ENCODE results near the gene EPHB1.
A peak's percentile ranks its signal among the peaks of the same experiment; 100 is the strongest.

EPHB1 gene

DNA sequence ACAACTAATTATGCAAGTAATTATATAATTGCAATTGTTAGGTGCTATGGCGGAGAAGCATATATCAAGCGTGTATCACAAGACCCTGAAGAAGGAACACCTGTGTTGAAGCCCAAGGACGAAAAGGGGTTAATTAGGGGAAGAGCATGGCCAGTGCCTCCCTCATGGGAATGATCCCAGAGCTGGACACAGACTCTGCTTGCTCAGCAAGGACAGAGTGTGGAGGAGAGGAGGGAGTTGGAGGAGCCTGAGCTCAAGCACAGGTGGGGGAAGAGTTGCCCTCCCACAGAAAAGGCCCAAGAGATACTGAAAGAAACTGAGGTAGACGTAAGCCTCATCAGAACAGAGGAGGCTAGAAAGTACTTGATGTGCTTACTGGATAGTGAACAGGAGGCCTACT, 423.7 kb downstream of the EPHB1 start:
- TF ChIP-seq GABPA (IDR thresholded peaks at IDR 0.05; ENCODE audit: low read depth): no peak
- TF ChIP-seq POLR2AphosphoS5 (IDR thresholded peaks at IDR 0.05; ENCODE audit: low read depth): no peak
- no peak for TF ChIP-seq REST (IDR thresholded peaks at IDR 0.05; ENCODE audit: insufficient replicate concordance, low read depth)
- TF ChIP-seq SPI1 (IDR thresholded peaks at IDR 0.05; ENCODE audit: borderline replicate concordance, low read depth): no peak
- no peak for TF ChIP-seq CTCF (IDR thresholded peaks at IDR 0.05; ENCODE audit: insufficient read depth, low read length)
- no peak overlapping the region for H3K4me3 ChIP-seq (replicated peaks; ENCODE audit: insufficient read depth, low read length)
- no peak overlapping the region for H3K27ac ChIP-seq (replicated peaks)
- no peaks in the 10 kb centered on the region for H3K27me3 ChIP-seq (ENCODE audit: insufficient read depth, poor library complexity, severe bottlenecking)
- no peak for DNase-seq (ENCODE audit: low read depth in 1 of 2, low spot score in 1 of 2)

DNA sequence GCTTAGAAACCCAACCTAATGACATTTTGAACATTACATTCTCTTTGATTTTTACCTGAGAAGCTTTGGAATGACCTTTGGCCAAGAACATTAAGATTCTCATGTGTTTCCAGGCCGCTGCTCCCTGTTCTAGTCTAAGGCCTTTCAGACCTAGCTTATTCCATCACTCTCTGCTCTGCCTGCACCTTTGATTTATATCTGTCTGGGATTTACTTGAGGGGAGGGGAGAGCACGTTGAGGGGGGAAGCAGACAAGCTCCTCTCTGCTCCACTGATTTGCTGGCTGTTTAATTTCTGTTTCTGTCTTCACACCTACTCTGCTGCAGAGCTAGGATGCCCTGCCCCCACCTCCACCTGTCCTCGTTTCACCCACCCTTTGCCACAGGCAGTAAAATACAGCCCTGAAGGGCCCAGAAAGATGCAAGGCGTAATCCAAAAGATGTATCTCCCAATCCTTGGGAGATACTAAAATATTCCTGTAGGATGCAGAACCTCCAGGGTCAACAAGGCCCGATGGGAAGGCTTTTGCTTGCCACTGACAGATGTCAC, 429.8 kb downstream of the EPHB1 start:
- TF ChIP-seq SPI1 (IDR thresholded peaks at IDR 0.05; ENCODE audit: borderline replicate concordance, low read depth) (no peak), GABPA (IDR thresholded peaks at IDR 0.05; ENCODE audit: low read depth) (no peak), CTCF (IDR thresholded peaks at IDR 0.05; ENCODE audit: insufficient read depth, low read length) (no peak), POLR2AphosphoS5 (IDR thresholded peaks at IDR 0.05; ENCODE audit: low read depth) (no peak), REST (IDR thresholded peaks at IDR 0.05; ENCODE audit: insufficient replicate concordance, low read depth) (no peak)
- no peaks in the 10 kb centered on the region for H3K27me3 ChIP-seq (ENCODE audit: insufficient read depth, poor library complexity, severe bottlenecking)
- no peak overlapping the region for H3K4me3 ChIP-seq (replicated peaks; ENCODE audit: insufficient read depth, low read length)
- no peak for DNase-seq (ENCODE audit: low read depth in 1 of 2, low spot score in 1 of 2)
- no peak overlapping the region for H3K27ac ChIP-seq (replicated peaks)

DNA sequence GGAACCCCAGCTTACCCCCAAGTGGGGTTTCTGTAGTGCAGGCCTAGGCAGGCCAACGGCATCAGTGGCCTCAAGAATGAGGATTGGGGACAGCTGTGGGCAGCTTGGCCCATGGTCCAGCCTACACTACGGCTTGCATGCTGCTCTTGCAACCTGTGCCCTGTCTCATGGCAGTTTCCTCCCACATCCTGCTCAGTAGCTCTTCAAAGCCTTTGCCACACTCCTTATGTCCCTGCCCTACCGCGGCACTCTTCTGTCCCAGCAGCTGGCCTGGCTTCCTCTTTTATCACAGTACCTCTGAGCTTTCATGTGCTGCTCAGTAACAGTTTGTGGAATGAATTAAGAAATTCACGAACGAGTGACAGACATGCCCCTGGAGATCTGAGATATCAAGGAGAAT, 431.0 kb downstream of the EPHB1 start:
- Histone ChIP-seq H3K27me3 (ENCODE audit: insufficient read depth, poor library complexity, severe bottlenecking) (no peaks in the 10 kb centered on the region), H3K27ac (replicated peaks) (peak overlapping the region; percentile 82), H3K4me3 (replicated peaks; ENCODE audit: insufficient read depth, low read length) (no peak overlapping the region)
- peak in 1 of 2 experiments; percentile 94 for DNase-seq (ENCODE audit: low read depth in 1 of 2, low spot score in 1 of 2)
- TF ChIP-seq CTCF (IDR thresholded peaks at IDR 0.05; ENCODE audit: insufficient read depth, low read length): no peak
- TF ChIP-seq POLR2AphosphoS5 (IDR thresholded peaks at IDR 0.05; ENCODE audit: low read depth): peak; percentile 96
- TF ChIP-seq SPI1 (IDR thresholded peaks at IDR 0.05; ENCODE audit: borderline replicate concordance, low read depth): peak; percentile 99

DNA sequence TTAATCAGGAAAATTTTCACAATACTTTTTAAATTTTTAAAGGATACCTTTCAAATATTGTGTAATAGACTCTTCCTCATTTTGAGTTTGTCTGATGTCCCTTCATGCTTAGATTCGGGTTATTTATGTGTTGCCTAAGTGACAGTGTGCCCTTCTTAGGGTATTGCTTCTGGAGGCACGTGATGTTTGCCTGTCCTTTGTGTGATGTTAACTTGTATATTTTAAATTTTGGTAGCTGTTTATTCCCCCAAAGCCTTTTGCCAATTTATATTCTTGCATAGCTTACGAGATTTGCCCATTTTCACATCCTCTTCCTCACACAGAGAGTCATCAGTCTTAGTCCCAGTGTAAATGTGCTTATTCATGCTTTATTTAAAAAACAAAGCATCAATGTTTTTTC, 433.1 kb downstream of the EPHB1 start:
- Histone ChIP-seq H3K27me3 (ENCODE audit: insufficient read depth, poor library complexity, severe bottlenecking) (no peaks in the 10 kb centered on the region), H3K27ac (replicated peaks) (peak overlapping the region; percentile 82), H3K4me3 (replicated peaks; ENCODE audit: insufficient read depth, low read length) (no peak overlapping the region)
- peak in 1 of 2 experiments; percentile 56 for DNase-seq (ENCODE audit: low read depth in 1 of 2, low spot score in 1 of 2)
- peak; percentile 78 for TF ChIP-seq SPI1 (IDR thresholded peaks at IDR 0.05; ENCODE audit: borderline replicate concordance, low read depth)
- no peak for TF ChIP-seq REST (IDR thresholded peaks at IDR 0.05; ENCODE audit: insufficient replicate concordance, low read depth)
